NCI-H2107 (cell line): ENCODE data around the gene IRS1.

Source experiments
- DNase-seq: peaks from one replicate; lab custom pipeline; 2025; lab: John Stamatoyannopoulos, UW

The IRS1 gene

GRCh38 chr2:226684563-226684959, 115.1 kb downstream of the IRS1 start:
- DNase-seq: no peak

GRCh38 chr2:226683944-226684562, 115.6 kb downstream of the IRS1 start:
- DNase-seq: no peak

DNA sequence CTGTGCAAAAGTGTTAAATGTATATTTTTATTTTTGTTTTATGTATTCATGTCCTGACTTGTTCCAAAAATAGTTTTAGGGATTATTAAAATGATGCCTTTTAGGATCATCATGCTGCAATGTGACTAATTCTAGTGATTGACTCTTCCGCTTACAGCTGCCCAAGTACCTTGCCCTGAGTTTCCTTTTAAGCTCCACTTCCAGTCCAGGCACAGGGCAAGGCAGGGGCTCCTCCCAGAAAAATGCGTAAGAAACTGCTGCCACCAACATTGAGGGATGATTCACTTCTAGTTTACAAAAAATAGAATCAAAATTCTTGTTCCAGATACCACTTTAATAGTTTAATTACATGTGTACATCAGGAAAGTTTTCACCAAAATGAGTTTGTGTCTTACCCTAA, 116.4 kb downstream of the IRS1 start:
- DNase-seq: no peak
